Measurements from ENCODE around the gene TMEM44. TPM values are rescaled to one million over a fixed set of nuclear protein-coding genes. Genes with fewer than 3 reads are reported as not detected.

The TMEM44 gene
- total RNA-seq, 3 donors from 2014 or later: 9.4 to 12.8 (median 9.6) TPM

- peak overlapping the region; percentile 19 to 46 for H3K27ac ChIP-seq
- no peaks in the 10 kb centered on the region for H3K4me1 ChIP-seq
- no peaks in the 10 kb centered on the region for H3K27me3 ChIP-seq
- no peaks in the 10 kb centered on the region for H3K36me3 ChIP-seq
- TF ChIP-seq, protein P1, sequence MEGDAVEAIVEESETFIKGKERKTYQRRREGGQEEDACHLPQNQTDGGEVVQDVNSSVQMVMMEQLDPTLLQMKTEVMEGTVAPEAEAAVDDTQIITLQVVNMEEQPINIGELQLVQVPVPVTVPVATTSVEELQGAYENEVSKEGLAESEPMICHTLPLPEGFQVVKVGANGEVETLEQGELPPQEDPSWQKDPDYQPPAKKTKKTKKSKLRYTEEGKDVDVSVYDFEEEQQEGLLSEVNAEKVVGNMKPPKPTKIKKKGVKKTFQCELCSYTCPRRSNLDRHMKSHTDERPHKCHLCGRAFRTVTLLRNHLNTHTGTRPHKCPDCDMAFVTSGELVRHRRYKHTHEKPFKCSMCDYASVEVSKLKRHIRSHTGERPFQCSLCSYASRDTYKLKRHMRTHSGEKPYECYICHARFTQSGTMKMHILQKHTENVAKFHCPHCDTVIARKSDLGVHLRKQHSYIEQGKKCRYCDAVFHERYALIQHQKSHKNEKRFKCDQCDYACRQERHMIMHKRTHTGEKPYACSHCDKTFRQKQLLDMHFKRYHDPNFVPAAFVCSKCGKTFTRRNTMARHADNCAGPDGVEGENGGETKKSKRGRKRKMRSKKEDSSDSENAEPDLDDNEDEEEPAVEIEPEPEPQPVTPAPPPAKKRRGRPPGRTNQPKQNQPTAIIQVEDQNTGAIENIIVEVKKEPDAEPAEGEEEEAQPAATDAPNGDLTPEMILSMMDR (IDR thresholded peaks at IDR 0.05): no peak
- no peak for TF ChIP-seq POLR2A (IDR thresholded peaks at IDR 0.05)
- intact Hi-C loops (cut with DNase I; ENCODE audit: low total_unique reads): no loop called here
- no peaks in the 10 kb centered on the region for H3K9me3 ChIP-seq
- H3K4me3 ChIP-seq: no peak overlapping the region
- no peak for DNase-seq (ENCODE audit: low spot score in 2 of 2)
These were observed 46.4 kb downstream of the TMEM44 start for GRCh38 chr3:194586836-194587235.

GRCh38 chr3:194585880-194586281 is 47.3 kb downstream of the TMEM44 start:
- DNase-seq (ENCODE audit: low spot score in 2 of 2): no peak
- no peaks in the 10 kb centered on the region for H3K4me1 ChIP-seq
- H3K27me3 ChIP-seq: no peaks in the 10 kb centered on the region
- no peaks in the 10 kb centered on the region for H3K36me3 ChIP-seq
- no peak overlapping the region for H3K4me3 ChIP-seq
- intact Hi-C loops (cut with DNase I; ENCODE audit: low total_unique reads): no loop called here
- TF ChIP-seq, protein P1 (IDR thresholded peaks at IDR 0.05): no peak
- TF ChIP-seq POLR2AphosphoS5 (IDR thresholded peaks at IDR 0.05): no peak
- no peak for TF ChIP-seq POLR2A (IDR thresholded peaks at IDR 0.05)
- H3K27ac ChIP-seq: peak overlapping the region; percentile 3 to 46
- no peaks in the 10 kb centered on the region for H3K9me3 ChIP-seq

DNA sequence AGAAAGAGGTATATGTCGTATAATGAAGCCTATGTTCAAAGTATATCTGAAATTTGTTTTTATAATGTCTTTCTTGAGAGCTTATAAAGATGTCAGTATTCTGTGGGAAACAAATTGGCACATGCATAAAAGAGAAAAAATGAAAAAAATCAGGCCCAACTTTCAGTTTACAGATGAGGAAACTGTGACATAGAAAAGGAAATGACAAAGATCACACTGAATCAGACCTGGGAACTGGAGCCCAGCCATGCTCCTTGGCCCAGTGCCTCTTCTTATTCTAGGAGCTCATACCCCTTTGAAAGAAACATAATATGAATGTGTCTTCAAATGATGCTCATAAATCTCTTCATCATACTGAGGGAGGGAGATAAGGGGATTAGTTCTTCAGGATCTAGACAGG is 48.4 kb downstream of the TMEM44 start:
- intact Hi-C loops (cut with DNase I; ENCODE audit: low total_unique reads): loop anchor here (5.0 kb wide), 1 partner anchor 98 kb away; the partner anchor contains the start of gene ATP13A3
- TF ChIP-seq POLR2A (IDR thresholded peaks at IDR 0.05): no peak
- TF ChIP-seq, protein P1 (IDR thresholded peaks at IDR 0.05): no peak
- TF ChIP-seq POLR2AphosphoS5 (IDR thresholded peaks at IDR 0.05): no peak
- Histone ChIP-seq H3K36me3 (no peaks in the 10 kb centered on the region), H3K27me3 (no peaks in the 10 kb centered on the region), H3K4me3 (peak overlapping the region in 2 of 3 donors; percentile 72 to 97), H3K27ac (no peak overlapping the region), H3K9me3 (no peaks in the 10 kb centered on the region), H3K4me1 (no peaks in the 10 kb centered on the region)
- no peak for DNase-seq (ENCODE audit: low spot score in 2 of 2)

DNA sequence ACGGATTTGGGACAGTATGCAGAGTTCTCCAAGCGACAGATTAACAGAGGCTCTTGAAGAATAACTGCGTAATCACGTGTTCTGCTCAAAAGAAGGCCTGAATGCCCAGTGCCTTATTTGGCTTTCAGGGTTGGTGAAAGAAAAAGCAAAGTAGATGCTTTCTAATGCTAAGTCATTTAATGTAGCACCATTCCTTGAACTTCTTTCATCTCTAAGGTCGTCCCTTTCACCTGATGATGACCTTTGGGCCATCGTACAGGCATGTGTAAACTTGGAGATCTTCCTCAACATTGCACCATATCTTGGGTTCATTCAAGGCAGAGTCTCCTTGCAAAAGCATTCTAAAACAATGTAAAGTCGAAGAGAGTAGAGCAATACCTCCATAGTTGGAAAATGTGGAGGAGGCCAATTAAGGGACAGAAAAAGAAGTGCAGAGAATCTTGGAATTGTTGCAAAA is 48.9 kb downstream of the TMEM44 start:
- Histone ChIP-seq H3K4me3 (peak overlapping the region; percentile 65 to 97 (median 72)), H3K4me1 (no peaks in the 10 kb centered on the region), H3K36me3 (no peaks in the 10 kb centered on the region), H3K27me3 (no peaks in the 10 kb centered on the region), H3K27ac (peak overlapping the region; percentile 95 to 96), H3K9me3 (no peaks in the 10 kb centered on the region)
- no peak for DNase-seq (ENCODE audit: low spot score in 2 of 2)
- TF ChIP-seq POLR2AphosphoS5 (IDR thresholded peaks at IDR 0.05) (no peak), POLR2A (IDR thresholded peaks at IDR 0.05) (no peak)
- TF ChIP-seq, protein P1 (IDR thresholded peaks at IDR 0.05): no peak
- intact Hi-C loops (cut with DNase I; ENCODE audit: low total_unique reads): loop anchor here (5.0 kb wide), 1 partner anchor 97 kb away; the partner anchor contains the start of gene ATP13A3

DNA sequence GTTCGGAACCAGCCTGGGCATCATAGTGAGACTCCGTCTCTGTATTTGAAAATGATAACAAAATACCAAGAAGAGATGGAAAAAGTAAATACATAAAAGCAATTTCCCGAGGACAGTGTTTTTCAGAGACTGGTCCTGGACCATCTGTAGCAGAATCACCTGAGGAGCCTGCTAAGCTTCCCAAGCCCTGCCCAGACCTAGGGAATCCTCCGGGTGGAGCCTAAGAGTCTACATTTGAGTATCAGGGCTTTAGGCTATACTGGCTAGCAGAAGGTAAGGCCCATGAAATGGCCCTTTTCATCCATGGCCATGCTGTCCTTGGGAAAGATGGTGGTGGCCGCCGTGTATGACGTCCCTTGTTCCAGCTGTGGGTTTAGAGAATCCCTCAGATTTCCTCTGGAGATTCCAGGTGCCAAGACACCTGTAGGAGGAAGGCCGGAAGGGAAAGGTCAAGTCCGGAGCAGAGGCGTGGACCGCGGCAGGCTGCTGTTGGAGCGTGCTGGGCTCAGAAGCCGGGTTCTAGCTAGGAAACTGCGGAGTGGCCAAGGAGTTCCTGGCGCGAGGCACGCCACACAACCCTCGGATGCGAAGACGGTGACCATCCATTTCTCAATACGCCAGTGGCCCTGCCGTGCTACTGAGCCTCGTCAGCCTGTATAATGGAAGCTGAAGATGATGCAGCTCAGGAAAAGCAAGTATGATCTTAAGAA is 50.9 kb downstream of the TMEM44 start:
- DNase-seq (ENCODE audit: low spot score in 2 of 2): no peak
- no peaks in the 10 kb centered on the region for H3K4me1 ChIP-seq
- intact Hi-C loops (cut with DNase I; ENCODE audit: low total_unique reads): loop anchor here (5.0 kb wide), 1 partner anchor 95 kb away; the partner anchor contains the start of gene ATP13A3

More for the DNA sequence above, 50.9 kb downstream of the TMEM44 start:
- Histone ChIP-seq H3K9me3 (no peaks in the 10 kb centered on the region), H3K27ac (no peak overlapping the region), H3K4me3 (no peak overlapping the region), H3K27me3 (no peaks in the 10 kb centered on the region), H3K36me3 (no peaks in the 10 kb centered on the region)
- TF ChIP-seq, protein P1 (IDR thresholded peaks at IDR 0.05): no peak
- TF ChIP-seq POLR2A (IDR thresholded peaks at IDR 0.05) (no peak), POLR2AphosphoS5 (IDR thresholded peaks at IDR 0.05) (no peak)
